ENCODE measurements around the gene ARHGAP23. TPM values are rescaled to one million over a fixed set of nuclear protein-coding genes. Genes with fewer than 3 reads are reported as not detected.

ARHGAP23 gene
- total RNA-seq, 1 donor: 66.1 TPM

DNA sequence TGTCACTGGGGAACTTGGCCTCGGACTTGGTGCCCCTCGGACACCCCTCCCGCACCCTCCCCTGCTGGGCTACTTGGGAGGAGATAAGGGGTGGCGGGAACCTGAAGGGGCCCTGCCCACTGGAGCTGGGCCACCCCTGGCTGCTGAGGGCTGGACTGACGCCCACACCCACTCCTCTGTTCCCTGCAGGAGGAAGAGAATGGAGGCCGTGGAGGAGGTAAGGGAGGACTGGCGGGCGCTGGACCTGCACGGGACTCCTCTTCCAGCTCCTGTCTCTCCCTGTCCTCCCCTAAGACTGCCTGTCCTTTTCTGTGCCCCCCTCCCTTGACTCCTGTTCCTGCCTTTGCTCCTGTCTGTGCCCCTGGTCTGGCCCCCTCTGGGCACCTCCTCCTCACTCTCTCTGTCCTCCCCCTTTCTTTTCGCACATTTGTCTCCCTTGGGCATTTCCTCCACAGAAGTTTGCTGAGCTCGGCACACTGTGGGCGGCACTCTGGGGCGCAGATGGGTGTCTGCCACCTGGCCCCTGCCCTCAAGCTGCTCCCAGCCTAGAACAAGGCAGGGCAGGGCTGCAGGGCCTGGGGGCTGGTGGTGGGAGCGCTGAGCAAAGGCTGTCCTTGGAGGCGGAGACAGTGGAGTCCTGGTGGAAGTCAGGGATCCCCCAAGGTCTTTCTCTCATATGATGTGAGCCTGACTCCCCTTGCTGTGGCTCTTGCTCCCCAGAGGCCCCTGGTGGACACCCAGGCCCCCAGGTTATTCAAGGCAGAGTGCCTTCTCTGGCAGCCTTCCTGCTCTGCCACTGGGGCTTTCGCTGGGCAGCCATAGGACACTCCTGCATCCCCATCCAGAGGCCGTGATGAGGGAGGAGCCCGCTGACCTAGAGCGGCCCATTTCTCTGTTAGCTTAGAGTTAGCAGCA is 32.7 kb downstream of the ARHGAP23 start:
- DNase-seq (ENCODE audit: low read depth): no peak
- TF ChIP-seq, protein P1, sequence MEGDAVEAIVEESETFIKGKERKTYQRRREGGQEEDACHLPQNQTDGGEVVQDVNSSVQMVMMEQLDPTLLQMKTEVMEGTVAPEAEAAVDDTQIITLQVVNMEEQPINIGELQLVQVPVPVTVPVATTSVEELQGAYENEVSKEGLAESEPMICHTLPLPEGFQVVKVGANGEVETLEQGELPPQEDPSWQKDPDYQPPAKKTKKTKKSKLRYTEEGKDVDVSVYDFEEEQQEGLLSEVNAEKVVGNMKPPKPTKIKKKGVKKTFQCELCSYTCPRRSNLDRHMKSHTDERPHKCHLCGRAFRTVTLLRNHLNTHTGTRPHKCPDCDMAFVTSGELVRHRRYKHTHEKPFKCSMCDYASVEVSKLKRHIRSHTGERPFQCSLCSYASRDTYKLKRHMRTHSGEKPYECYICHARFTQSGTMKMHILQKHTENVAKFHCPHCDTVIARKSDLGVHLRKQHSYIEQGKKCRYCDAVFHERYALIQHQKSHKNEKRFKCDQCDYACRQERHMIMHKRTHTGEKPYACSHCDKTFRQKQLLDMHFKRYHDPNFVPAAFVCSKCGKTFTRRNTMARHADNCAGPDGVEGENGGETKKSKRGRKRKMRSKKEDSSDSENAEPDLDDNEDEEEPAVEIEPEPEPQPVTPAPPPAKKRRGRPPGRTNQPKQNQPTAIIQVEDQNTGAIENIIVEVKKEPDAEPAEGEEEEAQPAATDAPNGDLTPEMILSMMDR (IDR thresholded peaks at IDR 0.05; ENCODE audit: insufficient read depth, low read depth, low read length): no peak
- H3K4me3 ChIP-seq (ENCODE audit: low read depth, low read length): no peak overlapping the region

GRCh38 chr17:38461683-38462082 is 33.4 kb downstream of the ARHGAP23 start:
- no peak overlapping the region for H3K4me3 ChIP-seq (ENCODE audit: low read depth, low read length)
- no peak for DNase-seq (ENCODE audit: low read depth)
- TF ChIP-seq, protein P1 (IDR thresholded peaks at IDR 0.05; ENCODE audit: insufficient read depth, low read depth, low read length): no peak

DNA sequence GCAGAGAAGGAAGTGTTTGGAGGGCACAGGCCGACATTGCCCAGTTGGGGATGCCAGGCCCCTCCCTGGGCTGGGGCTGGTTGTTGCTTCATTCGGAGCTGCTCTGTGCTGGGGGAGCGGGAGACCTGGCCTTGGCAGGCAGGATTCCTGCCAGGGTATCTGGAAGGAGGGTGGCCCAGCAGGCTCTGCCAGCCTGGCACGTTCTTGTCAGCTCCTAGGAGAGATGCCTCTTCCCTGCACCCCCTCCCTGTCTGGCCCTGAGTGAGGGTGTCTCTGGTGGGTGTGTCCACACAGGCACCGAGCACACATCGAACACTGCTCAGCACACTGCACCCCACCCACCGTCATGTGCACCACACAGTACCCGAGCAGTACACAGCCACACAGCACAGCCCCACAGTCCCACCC is 35.2 kb downstream of the ARHGAP23 start:
- H3K4me3 ChIP-seq (ENCODE audit: low read depth, low read length): no peak overlapping the region
- TF ChIP-seq, protein P1 (IDR thresholded peaks at IDR 0.05; ENCODE audit: insufficient read depth, low read depth, low read length): no peak
- no peak for DNase-seq (ENCODE audit: low read depth)

DNA sequence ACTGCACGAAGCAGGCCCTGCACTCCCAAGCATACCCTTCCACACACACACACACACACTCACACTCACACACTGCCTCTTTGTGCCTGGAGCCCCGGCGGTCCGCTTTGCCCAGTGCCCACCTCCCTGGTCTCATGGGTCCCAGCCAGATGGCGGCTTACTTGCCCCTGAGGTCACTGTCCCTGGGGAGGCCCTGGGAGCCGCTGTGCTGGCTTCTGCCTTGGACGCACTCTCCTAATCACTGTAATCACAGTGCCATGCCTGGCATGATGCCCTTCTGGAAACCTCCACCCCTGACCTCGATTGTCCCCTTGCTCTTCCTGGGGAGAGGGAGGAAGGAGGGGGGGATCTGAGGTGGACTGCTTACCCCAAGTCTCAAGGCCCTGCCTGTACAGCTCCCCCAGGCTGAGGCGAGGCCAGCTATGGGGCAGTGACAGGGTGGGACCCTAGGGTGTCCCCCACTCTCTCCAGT is 36.0 kb downstream of the ARHGAP23 start:
- H3K4me3 ChIP-seq (ENCODE audit: low read depth, low read length): peak overlapping the region; percentile 62
- DNase-seq (ENCODE audit: low read depth): peak; percentile 57
- TF ChIP-seq, protein P1 (IDR thresholded peaks at IDR 0.05; ENCODE audit: insufficient read depth, low read depth, low read length): no peak

- H3K4me3 ChIP-seq (ENCODE audit: low read depth, low read length): peak overlapping the region; percentile 62
- peak; percentile 94 for DNase-seq (ENCODE audit: low read depth)
- TF ChIP-seq, protein P1 (IDR thresholded peaks at IDR 0.05; ENCODE audit: insufficient read depth, low read depth, low read length): no peak
Observed at GRCh38 chr17:38464723-38465390, 36.6 kb downstream of the ARHGAP23 start.

DNA sequence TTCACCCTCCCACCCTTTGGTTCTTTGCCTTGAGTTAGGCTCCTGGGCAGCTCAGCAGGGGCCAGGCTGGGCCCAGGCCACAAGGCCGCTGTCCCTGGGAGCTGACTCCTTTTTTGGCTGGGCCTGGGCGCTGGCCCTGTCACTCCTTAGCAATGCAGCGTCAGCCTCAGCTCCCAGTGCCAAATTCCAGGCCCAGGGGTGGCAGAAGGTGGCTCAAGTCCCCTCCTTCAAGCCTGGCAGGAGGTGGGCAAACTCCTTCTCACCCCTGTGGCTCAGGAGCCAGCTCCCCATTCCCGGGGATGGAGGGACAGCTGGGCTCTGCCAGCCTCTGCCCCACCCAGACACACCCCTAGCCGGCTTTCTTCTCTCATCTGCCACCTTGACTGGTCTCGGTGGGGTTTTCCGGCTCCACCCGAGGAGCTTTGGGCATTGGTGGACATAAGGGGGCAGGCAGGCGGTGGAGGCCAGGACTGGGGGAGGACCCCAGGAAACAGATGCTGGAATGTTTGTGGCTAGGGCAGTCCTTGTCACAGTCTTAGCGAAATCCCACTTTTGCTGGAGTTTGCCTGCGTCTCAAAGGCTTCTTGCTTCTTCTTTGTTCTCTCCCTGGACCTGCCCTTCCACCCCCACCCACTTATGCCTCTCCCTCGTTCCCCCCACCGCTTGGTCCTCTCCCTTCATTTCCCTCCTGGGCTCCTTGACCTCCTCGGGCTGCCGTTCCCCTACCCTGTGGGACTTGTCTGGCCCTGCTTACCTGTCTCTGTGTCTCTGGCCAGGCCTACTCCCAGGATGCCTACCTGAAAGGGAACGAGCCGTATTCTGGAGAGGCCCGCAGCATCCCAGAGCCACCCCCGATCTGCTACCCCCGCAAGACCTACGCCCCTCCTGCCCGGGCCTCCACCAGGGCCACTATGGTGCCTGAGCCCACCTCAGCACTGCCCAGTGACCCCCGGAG is 37.4 kb downstream of the ARHGAP23 start:
- peak overlapping the region; percentile 62 for H3K4me3 ChIP-seq (ENCODE audit: low read depth, low read length)
- TF ChIP-seq, protein P1 (IDR thresholded peaks at IDR 0.05; ENCODE audit: insufficient read depth, low read depth, low read length): no peak
- no peak for DNase-seq (ENCODE audit: low read depth)
